MV-4-11 (cell line): ENCODE data around the gene ITLN2.
"Not testable (repeated sequence)": the region's sequence is repeated elsewhere in the genome, so short reads cannot be mapped to it uniquely, and the experiment has no call there.

ENCODE experiments used
- DNase-seq: peaks from one replicate; lab custom pipeline; 2025; lab: John Stamatoyannopoulos, UW

ITLN2 gene

GRCh38 chr1:160905617-160905989, 49.0 kb downstream of the ITLN2 start:
- no peak for DNase-seq

GRCh38 chr1:160904783-160905616, 49.6 kb downstream of the ITLN2 start:
- DNase-seq: no peak

GRCh38 chr1:160902251-160902650, 52.4 kb downstream of the ITLN2 start:
- not testable (repeated sequence) for DNase-seq

GRCh38 chr1:160901768-160902167, 52.8 kb downstream of the ITLN2 start:
- DNase-seq: no peak

- DNase-seq: not testable (repeated sequence)
These were observed 53.9 kb downstream of the ITLN2 start for GRCh38 chr1:160900683-160901082.
